HCT116 (cell line): ENCODE measurements around the gene ZNF76.

Experiments
- EZH2phosphoT487 ChIP-seq: fragments of 200-600 bp; IDR thresholded peaks from 2 replicates; pipeline ENCODE4 v1.6.1; 2018; ENCODE audit warnings: antibody characterized with exemption, borderline replicate concordance
- FOSL1 ChIP-seq: IDR thresholded peaks from 2 replicates; pipeline ENCODE4 v1.6.1; 2012; ENCODE audit warnings: low read depth
- MAX ChIP-seq: IDR thresholded peaks from 2 replicates; pipeline ENCODE4 v1.6.1; 2012
- REST ChIP-seq: IDR thresholded peaks from 2 replicates; pipeline ENCODE4 v1.6.1; 2012; ENCODE audit warnings: low read depth
- YY1 ChIP-seq: IDR thresholded peaks from 2 replicates; pipeline ENCODE4 v1.6.1; 2011; ENCODE audit warnings: low read length, low read depth, moderate library complexity, mild to moderate bottlenecking; ENCODE audit not compliant: insufficient replicate concordance; ENCODE audit errors: extremely low read depth
- ZNF274 ChIP-seq: fragments of 200-500 bp; sonication (Bioruptor generic); IDR thresholded peaks from 2 replicates; pipeline ENCODE4 v1.6.1; 2014; ENCODE audit warnings: mild to moderate bottlenecking, low read depth, low read length, inconsistent platforms
- TF ChIP-seq, protein P1 (sequence below), 3 experiments: fragments of 200-600 bp in 1 of 3; sonication (generic) in 1 of 3; IDR thresholded peaks in 2 of 3; conservative IDR thresholded peaks in 1 of 3; 2 replicates each; pipeline ENCODE4 v1.5.1; 2012 to 2017; ENCODE audit warnings: low read depth in 2 of 3, low read length in 2 of 3, antibody characterized with exemption in 1 of 3, borderline replicate concordance in 1 of 3, control low read depth in 1 of 3, mild to moderate bottlenecking in 1 of 3, mixed read lengths in 1 of 3, mixed run types in 1 of 3, moderate library complexity in 1 of 3; ENCODE audit not compliant: insufficient read depth in 1 of 3

DNA sequence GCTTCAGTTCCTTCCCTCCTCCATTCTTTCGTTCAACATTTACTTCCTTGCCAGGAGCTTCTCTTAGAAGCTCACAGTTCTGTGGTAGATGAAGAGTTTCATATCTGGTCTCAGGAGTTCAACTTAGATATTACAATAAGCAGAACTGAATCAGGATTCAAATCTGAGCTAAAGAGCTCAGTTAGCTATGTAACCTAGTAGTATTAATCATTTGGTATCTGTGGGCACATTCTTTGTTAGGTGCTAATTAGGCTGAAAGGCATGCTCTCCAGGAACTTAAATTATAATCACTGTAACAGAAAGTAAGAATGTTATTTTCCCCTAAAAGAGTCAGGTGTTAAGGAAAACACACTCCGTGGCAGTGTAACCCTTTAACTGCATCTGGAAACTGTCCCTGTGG, 8.4 kb downstream of the ZNF76 start:
- no peak for TF ChIP-seq YY1
- TF ChIP-seq, protein P1, sequence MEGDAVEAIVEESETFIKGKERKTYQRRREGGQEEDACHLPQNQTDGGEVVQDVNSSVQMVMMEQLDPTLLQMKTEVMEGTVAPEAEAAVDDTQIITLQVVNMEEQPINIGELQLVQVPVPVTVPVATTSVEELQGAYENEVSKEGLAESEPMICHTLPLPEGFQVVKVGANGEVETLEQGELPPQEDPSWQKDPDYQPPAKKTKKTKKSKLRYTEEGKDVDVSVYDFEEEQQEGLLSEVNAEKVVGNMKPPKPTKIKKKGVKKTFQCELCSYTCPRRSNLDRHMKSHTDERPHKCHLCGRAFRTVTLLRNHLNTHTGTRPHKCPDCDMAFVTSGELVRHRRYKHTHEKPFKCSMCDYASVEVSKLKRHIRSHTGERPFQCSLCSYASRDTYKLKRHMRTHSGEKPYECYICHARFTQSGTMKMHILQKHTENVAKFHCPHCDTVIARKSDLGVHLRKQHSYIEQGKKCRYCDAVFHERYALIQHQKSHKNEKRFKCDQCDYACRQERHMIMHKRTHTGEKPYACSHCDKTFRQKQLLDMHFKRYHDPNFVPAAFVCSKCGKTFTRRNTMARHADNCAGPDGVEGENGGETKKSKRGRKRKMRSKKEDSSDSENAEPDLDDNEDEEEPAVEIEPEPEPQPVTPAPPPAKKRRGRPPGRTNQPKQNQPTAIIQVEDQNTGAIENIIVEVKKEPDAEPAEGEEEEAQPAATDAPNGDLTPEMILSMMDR (IDR thresholded peaks at IDR 0.05 in 2 of 3, conservative IDR thresholded peaks at IDR 0.05 in 1 of 3; ENCODE audit: borderline replicate concordance in 1 of 3, insufficient read depth in 1 of 3, low read depth in 2 of 3, low read length in 2 of 3), result no peak
- no peak for TF ChIP-seq EZH2phosphoT487
- TF ChIP-seq ZNF274, result no peak
- no peak for TF ChIP-seq REST
- no peak for TF ChIP-seq MAX
- no peak for TF ChIP-seq FOSL1
